Brain microvascular endothelial cell (primary cell): Measurements from ENCODE around the gene ZC3HAV1.
A peak's percentile ranks its signal among the peaks of the same experiment; 100 is the strongest.
"Not testable (repeated sequence)": the region's sequence is repeated elsewhere in the genome, so short reads cannot be mapped to it uniquely, and the experiment has no call there.

ENCODE experiments used
- DNase-seq: peaks from one replicate; pipeline ENCODE4 v3.0.0-alpha.2; 2020
- H3K27ac ChIP-seq: fragments of 250-450 bp; sonication (Bioruptor Pico); 2 replicates; pipeline ENCODE4 v1.5.1; 2020; ENCODE audit warnings: mild to moderate bottlenecking, moderate library complexity
- H3K27me3 ChIP-seq: fragments of 250-450 bp; sonication (Bioruptor Pico); replicated peaks from 2 replicates; pipeline ENCODE4 v1.5.1; 2020; ENCODE audit warnings: mild to moderate bottlenecking
- H3K36me3 ChIP-seq: fragments of 250-450 bp; sonication (Bioruptor Pico); replicated peaks from 2 replicates; pipeline ENCODE4 v1.5.1; 2020; ENCODE audit warnings: mild to moderate bottlenecking
- H3K4me3 ChIP-seq: 2 replicates; pipeline ENCODE4 v1.5.1; 2011; ENCODE audit warnings: low read depth, mild to moderate bottlenecking, control low read depth, low read length, moderate library complexity
- in situ Hi-C: cut with HindIII; loops from 2 replicates; pipeline ENCODE4 v1.10.0; 2017; ENCODE audit warnings: low sequenced_read_pairs, low pct_ligation_motif_present
- TF ChIP-seq, protein P1 (sequence below): IDR thresholded peaks from 2 replicates; pipeline ENCODE4 v1.5.1; 2011; ENCODE audit warnings: low read depth, mild to moderate bottlenecking, moderate library complexity, low read length, control low read depth, inconsistent platforms; ENCODE audit errors: missing control alignments

ZC3HAV1 gene

DNA sequence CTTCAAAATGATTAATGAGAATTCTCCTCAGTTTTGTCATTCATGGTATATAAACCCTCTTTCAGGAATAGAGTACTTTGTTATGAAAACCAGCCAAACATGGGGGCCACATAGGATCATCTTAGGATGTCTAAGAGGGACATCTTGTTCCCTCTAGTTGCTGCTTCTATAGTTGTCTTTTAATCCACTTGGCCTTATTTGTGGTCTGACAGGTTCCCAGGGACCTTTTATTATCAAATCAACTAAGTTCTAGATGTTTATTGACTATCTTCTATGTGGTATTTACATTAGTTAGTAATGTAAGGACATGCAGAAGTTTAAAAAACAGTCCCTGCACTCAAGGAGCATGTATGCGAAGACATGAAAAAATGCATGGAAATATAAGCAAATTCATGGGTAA lies 1.6 kb upstream of the ZC3HAV1 start:
- no peak overlapping the region for H3K4me3 ChIP-seq
- DNase-seq = no peak
- in situ Hi-C loops = no loop called here
- H3K27me3 ChIP-seq = no peaks in the 10 kb centered on the region
- TF ChIP-seq, protein P1, sequence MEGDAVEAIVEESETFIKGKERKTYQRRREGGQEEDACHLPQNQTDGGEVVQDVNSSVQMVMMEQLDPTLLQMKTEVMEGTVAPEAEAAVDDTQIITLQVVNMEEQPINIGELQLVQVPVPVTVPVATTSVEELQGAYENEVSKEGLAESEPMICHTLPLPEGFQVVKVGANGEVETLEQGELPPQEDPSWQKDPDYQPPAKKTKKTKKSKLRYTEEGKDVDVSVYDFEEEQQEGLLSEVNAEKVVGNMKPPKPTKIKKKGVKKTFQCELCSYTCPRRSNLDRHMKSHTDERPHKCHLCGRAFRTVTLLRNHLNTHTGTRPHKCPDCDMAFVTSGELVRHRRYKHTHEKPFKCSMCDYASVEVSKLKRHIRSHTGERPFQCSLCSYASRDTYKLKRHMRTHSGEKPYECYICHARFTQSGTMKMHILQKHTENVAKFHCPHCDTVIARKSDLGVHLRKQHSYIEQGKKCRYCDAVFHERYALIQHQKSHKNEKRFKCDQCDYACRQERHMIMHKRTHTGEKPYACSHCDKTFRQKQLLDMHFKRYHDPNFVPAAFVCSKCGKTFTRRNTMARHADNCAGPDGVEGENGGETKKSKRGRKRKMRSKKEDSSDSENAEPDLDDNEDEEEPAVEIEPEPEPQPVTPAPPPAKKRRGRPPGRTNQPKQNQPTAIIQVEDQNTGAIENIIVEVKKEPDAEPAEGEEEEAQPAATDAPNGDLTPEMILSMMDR = no peak
- no peak overlapping the region for H3K27ac ChIP-seq
- no peaks in the 10 kb centered on the region for H3K36me3 ChIP-seq

DNA sequence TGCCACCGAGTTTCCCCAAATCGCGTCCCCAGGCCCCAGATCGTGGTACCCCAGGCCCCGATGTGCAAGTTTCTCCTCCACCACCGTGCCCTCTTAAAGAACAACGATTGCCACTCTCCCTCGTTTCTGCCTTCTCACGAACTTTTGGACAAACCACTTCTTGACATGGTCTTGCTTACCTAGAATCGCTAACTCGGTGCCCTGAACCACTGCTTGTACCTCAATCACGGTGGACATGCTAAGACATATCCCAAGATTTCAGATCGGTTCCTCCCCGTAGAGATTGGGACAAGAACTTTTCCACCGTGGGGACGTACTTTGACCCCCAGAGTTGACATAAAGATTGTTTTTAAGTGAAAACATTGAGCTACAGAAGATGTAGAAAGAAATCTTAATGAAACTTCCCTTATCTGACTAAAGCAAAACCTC lies 477 bp upstream of the ZC3HAV1 start:
- Histone ChIP-seq H3K4me3 (peak overlapping the region; percentile 89), H3K36me3 (no peaks in the 10 kb centered on the region), H3K27ac (peak overlapping the region; percentile 80), H3K27me3 (no peaks in the 10 kb centered on the region)
- in situ Hi-C loops = no loop called here
- no peak for DNase-seq
- TF ChIP-seq, protein P1 = no peak

DNA sequence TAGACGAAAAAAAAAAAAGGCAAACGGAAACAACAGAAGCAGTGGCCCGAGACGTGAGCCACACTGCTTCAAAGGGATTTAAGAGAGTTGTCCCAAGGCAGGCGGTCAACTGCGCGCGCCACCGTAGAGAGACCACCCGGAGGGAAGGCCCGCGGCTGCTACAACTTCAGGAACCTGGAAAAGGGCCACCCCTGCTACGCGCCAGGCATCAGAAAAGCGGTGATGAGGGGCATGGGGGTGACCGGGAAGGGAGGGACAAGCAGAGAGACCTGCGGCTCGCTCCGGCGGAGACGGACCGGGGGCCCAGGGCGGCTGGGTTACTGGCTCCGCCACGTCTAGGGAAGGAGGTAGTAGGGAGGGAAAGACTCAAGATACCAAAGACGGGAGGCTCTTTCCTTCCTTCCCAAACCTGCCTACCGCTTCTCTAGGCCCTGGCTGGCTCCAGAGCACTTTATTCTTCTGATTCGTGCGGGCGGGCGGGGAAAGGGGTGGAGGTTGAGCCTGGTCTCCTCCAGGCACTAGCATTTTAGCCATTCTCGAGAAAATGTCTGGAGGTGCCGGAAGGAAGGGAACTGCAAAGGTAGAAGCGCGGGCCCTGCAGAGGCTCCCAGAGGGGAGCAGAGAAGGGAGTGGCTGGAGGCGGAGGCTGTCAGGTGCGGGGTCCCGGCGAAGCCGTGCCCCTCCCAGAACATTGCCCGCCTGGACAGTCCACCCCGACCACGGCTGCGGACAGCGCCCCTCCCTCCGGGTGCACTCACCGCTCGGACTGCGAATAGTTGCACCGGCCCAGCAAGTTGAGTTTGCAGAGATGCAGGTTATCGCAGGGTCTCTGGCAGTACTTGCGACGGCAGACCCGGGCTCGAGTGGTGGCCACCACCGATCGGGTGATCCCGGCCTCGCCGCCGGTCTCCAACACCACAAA lies 993 bp downstream of the ZC3HAV1 start:
- H3K27me3 ChIP-seq = no peaks in the 10 kb centered on the region
- TF ChIP-seq, protein P1 = no peak
- peak; percentile 25 for DNase-seq
- H3K27ac ChIP-seq = peak overlapping the region; percentile 28
- in situ Hi-C loops = no loop called here
- peak overlapping the region; percentile 89 for H3K4me3 ChIP-seq
- H3K36me3 ChIP-seq = no peaks in the 10 kb centered on the region

DNA sequence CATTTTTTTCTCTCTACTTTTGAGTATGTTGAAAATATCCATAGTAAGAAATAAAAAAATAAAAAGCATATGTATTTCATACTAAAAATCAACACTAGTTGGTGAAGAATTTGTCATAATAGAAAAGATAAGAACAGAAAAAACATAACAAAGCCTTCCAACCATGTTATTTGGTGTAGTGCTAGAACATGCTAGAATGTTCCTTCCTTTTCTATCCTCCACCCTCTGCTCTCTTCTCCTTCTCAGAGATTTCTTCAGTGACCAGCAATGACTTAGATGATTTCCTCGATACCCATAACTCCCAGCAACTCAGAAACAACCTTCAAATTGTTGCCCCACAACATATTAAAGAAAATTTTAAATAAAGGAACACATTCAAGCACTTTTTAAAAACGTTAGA lies 2.6 kb downstream of the ZC3HAV1 start:
- no peaks in the 10 kb centered on the region for H3K36me3 ChIP-seq
- in situ Hi-C loops = no loop called here
- H3K27me3 ChIP-seq = no peaks in the 10 kb centered on the region
- H3K4me3 ChIP-seq = peak overlapping the region; percentile 12
- no peak overlapping the region for H3K27ac ChIP-seq
- no peak for DNase-seq
- TF ChIP-seq, protein P1 = no peak

DNA sequence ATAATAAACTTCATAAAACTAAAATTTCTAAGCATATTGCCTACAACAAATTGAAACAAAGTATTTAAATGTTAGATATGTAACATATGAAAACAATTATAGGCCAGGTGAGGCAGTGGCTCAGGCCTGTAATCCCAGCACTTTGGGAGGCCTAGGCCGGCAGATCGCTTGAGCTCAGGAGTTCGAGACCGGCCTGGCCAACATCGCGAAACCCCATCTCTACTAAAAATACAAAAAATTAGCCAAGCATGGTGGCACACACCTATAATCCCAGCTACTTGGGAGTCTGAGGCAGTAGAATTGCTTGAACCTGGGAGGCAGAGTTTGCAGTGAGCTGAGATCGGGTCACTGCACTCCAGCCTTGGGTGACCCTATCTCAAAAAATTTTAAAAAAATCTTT lies 3.3 kb downstream of the ZC3HAV1 start:
- H3K4me3 ChIP-seq, H3K36me3 ChIP-seq, H3K27ac ChIP-seq, in situ Hi-C loops, DNase-seq, H3K27me3 ChIP-seq: not testable (repeated sequence)

DNA sequence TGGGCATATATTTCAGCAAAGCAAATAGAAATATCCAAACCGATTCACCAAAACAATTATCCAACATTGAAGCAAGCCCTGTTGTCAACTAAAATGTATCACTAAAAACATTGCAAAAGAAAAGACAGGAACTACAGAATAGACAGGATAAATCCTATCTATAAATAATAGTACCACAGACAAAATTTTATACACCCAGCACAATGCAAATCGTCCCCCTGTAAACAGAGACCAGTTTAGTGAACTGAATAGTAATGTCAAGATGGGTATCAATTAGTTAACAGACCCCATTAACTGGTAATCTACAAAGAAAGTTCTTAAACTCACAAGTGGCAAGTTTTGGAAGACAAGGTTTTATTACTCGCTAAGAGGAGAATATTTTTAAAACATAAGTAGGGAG lies 4.0 kb downstream of the ZC3HAV1 start:
- TF ChIP-seq, protein P1 = no peak
- Histone ChIP-seq H3K27ac (no peak overlapping the region), H3K27me3 (no peaks in the 10 kb centered on the region), H3K36me3 (no peaks in the 10 kb centered on the region), H3K4me3 (no peak overlapping the region)
- no peak for DNase-seq
- in situ Hi-C loops = no loop called here
